Measurements from ENCODE around the gene C16orf90.

Gene C16orf90

GRCh38 chr16:3468501-3468900, 26.8 kb downstream of the C16orf90 start:
- DNase-seq: no peak
- no peak overlapping the region for H3K27ac ChIP-seq
- no peaks in the 10 kb centered on the region for H3K9me3 ChIP-seq (ENCODE audit: severe bottlenecking)
- no peaks in the 10 kb centered on the region for H3K27me3 ChIP-seq (ENCODE audit: insufficient read depth, low read depth, severe bottlenecking)
- no peak for TF ChIP-seq CTCF (IDR thresholded peaks at IDR 0.05; ENCODE audit: low read depth, low read length)
- H3K4me3 ChIP-seq (ENCODE audit: low read depth, low read length): no peak overlapping the region
- peaks cover 6% of the 10 kb centered on the region for H3K36me3 ChIP-seq

GRCh38 chr16:3467921-3468320, 27.4 kb downstream of the C16orf90 start:
- peaks cover 6% of the 10 kb centered on the region for H3K36me3 ChIP-seq
- no peaks in the 10 kb centered on the region for H3K9me3 ChIP-seq (ENCODE audit: severe bottlenecking)
- TF ChIP-seq CTCF (IDR thresholded peaks at IDR 0.05; ENCODE audit: low read depth, low read length): no peak
- no peak for DNase-seq
- no peak overlapping the region for H3K4me3 ChIP-seq (ENCODE audit: low read depth, low read length)
- no peaks in the 10 kb centered on the region for H3K27me3 ChIP-seq (ENCODE audit: insufficient read depth, low read depth, severe bottlenecking)
- H3K27ac ChIP-seq: no peak overlapping the region

- Histone ChIP-seq H3K36me3 (peaks cover 8% of the 10 kb centered on the region), H3K4me3 (ENCODE audit: low read depth, low read length) (no peak overlapping the region), H3K9me3 (ENCODE audit: severe bottlenecking) (no peaks in the 10 kb centered on the region), H3K27ac (no peak overlapping the region), H3K27me3 (ENCODE audit: insufficient read depth, low read depth, severe bottlenecking) (no peaks in the 10 kb centered on the region)
- DNase-seq: no peak
- TF ChIP-seq CTCF (IDR thresholded peaks at IDR 0.05; ENCODE audit: low read depth, low read length): no peak
Observed at GRCh38 chr16:3467182-3467581, 28.1 kb downstream of the C16orf90 start.

- Histone ChIP-seq H3K27me3 (ENCODE audit: insufficient read depth, low read depth, severe bottlenecking) (no peaks in the 10 kb centered on the region), H3K4me3 (ENCODE audit: low read depth, low read length) (no peak overlapping the region), H3K9me3 (ENCODE audit: severe bottlenecking) (no peaks in the 10 kb centered on the region), H3K36me3 (peaks cover 8% of the 10 kb centered on the region), H3K27ac (no peak overlapping the region)
- no peak for TF ChIP-seq CTCF (IDR thresholded peaks at IDR 0.05; ENCODE audit: low read depth, low read length)
- no peak for DNase-seq
Observed at GRCh38 chr16:3465911-3466584, 29.2 kb downstream of the C16orf90 start.

- TF ChIP-seq CTCF (IDR thresholded peaks at IDR 0.05; ENCODE audit: low read depth, low read length): no peak
Observed at GRCh38 chr16:3465301-3465700, 30.0 kb downstream of the C16orf90 start.

GRCh38 chr16:3461151-3461550, 34.1 kb downstream of the C16orf90 start:
- Histone ChIP-seq H3K27ac (no peak overlapping the region), H3K4me3 (ENCODE audit: low read depth, low read length) (no peak overlapping the region), H3K27me3 (ENCODE audit: insufficient read depth, low read depth, severe bottlenecking) (no peaks in the 10 kb centered on the region), H3K9me3 (ENCODE audit: severe bottlenecking) (no peaks in the 10 kb centered on the region), H3K36me3 (peaks cover 11% of the 10 kb centered on the region)
- TF ChIP-seq CTCF (IDR thresholded peaks at IDR 0.05; ENCODE audit: low read depth, low read length): no peak
- no peak for DNase-seq

More at GRCh38 chr16:3465301-3465700, 30.0 kb downstream of the C16orf90 start:
- no peaks in the 10 kb centered on the region for H3K27me3 ChIP-seq (ENCODE audit: insufficient read depth, low read depth, severe bottlenecking)
- H3K9me3 ChIP-seq (ENCODE audit: severe bottlenecking): no peaks in the 10 kb centered on the region
- no peak for DNase-seq
- peaks cover 8% of the 10 kb centered on the region for H3K36me3 ChIP-seq
- no peak overlapping the region for H3K4me3 ChIP-seq (ENCODE audit: low read depth, low read length)
- no peak overlapping the region for H3K27ac ChIP-seq
